Neural progenitor cell (in vitro differentiated cells): ENCODE measurements around the gene COASY. TPM values are rescaled to one million over a fixed set of nuclear protein-coding genes. Genes with fewer than 3 reads are reported as not detected.

Source experiments
- DNase-seq: peaks from one replicate; pipeline ENCODE4 v3.0.0-alpha.2; 2016; ENCODE audit warnings: low spot score
- H2AFZ ChIP-seq: fragments of 200-600 bp; sonication (generic); replicated peaks from 2 replicates; pipeline ENCODE4 v1.6.1; 2016; ENCODE audit warnings: antibody characterized with exemption
- H3F3A ChIP-seq: fragments of 200-600 bp; sonication (generic); 2 replicates; pipeline ENCODE4 v1.6.1; 2016; ENCODE audit warnings: antibody characterized with exemption, low read depth
- H3K27ac ChIP-seq: fragments of 200-600 bp; sonication (generic); 2 replicates; pipeline ENCODE4 v1.5.1; 2016; ENCODE audit warnings: mild to moderate bottlenecking
- H3K27me3 ChIP-seq: fragments of 200-600 bp; sonication (generic); 2 replicates; pipeline ENCODE4 v1.6.1; 2016; ENCODE audit warnings: mild to moderate bottlenecking, moderate library complexity
- H3K36me3 ChIP-seq: fragments of 200-600 bp; sonication (generic); 2 replicates; pipeline ENCODE4 v1.5.1; 2016
- H3K4me1 ChIP-seq: fragments of 200-600 bp; sonication (generic); 2 replicates; pipeline ENCODE4 v1.6.1; 2016; ENCODE audit warnings: mixed run types
- H3K4me2 ChIP-seq: fragments of 200-600 bp; sonication (generic); 2 replicates; pipeline ENCODE4 v1.6.1; 2016
- H3K4me3 ChIP-seq: fragments of 200-600 bp; sonication (generic); 2 replicates; pipeline ENCODE4 v1.5.1; 2016
- H3K79me2 ChIP-seq: fragments of 200-600 bp; sonication (generic); 2 replicates; pipeline ENCODE4 v1.6.1; 2016; ENCODE audit warnings: low read depth
- H3K9ac ChIP-seq: fragments of 200-600 bp; sonication (generic); 2 replicates; pipeline ENCODE4 v1.6.1; 2016
- H3K9me3 ChIP-seq: fragments of 200-600 bp; sonication (generic); 2 replicates; pipeline ENCODE4 v1.5.1; 2016; ENCODE audit warnings: low read depth
- H4K20me1 ChIP-seq: fragments of 200-600 bp; sonication (generic); 2 replicates; pipeline ENCODE4 v1.6.1; 2016; ENCODE audit warnings: low read depth
- H3K27ac Mint-ChIP-seq: 3 replicates; pipeline ENCODE4 v1.8.0; 2021; ENCODE audit warnings: mixed read lengths
- H3K27me3 Mint-ChIP-seq: 2 replicates; pipeline ENCODE4 v1.8.0; 2022; ENCODE audit warnings: low read depth, mild to moderate bottlenecking, inconsistent platforms, moderate library complexity, mixed read lengths; ENCODE audit not compliant: insufficient read depth
- H3K36me3 Mint-ChIP-seq: 3 replicates; pipeline ENCODE4 v1.8.0; 2021; ENCODE audit warnings: mixed read lengths
- H3K4me1 Mint-ChIP-seq: 3 replicates; pipeline ENCODE4 v1.8.0; 2021; ENCODE audit warnings: mixed read lengths
- H3K4me3 Mint-ChIP-seq: 3 replicates; pipeline ENCODE4 v1.8.0; 2021; ENCODE audit warnings: mild to moderate bottlenecking, moderate library complexity, mixed read lengths
- H3K9me3 Mint-ChIP-seq: 3 replicates; pipeline ENCODE4 v1.8.0; 2020; ENCODE audit warnings: mixed read lengths
- CTCF ChIP-seq: fragments of 200-600 bp; sonication (generic); IDR thresholded peaks from 2 replicates; pipeline ENCODE4 v1.5.1; 2017; ENCODE audit warnings: antibody characterized with exemption, mild to moderate bottlenecking
- EZH2 ChIP-seq: fragments of 200-600 bp; sonication (generic); IDR thresholded peaks from 2 replicates; pipeline ENCODE4 v1.6.1; 2017; ENCODE audit warnings: antibody characterized with exemption, mild to moderate bottlenecking, moderate library complexity
- EZH2phosphoT487 ChIP-seq: fragments of 200-600 bp; sonication (generic); IDR thresholded peaks from 2 replicates; pipeline ENCODE4 v1.6.1; 2017; ENCODE audit warnings: antibody characterized with exemption
- total RNA-seq: library from RNA; depleted of rRNA; stranded (reverse); fragments of >200 nt; gene quantifications from 2 replicates; pipeline ENCODE4 v1.2.3, GENCODE V29; 2015; ENCODE audit warnings: low replicate concordance

Gene COASY
- total RNA-seq, 1 donor from 2014 or later, result 6.1 TPM

GRCh38 chr17:42525221-42525620 is 36.7 kb upstream of the COASY start:
- no peak for TF ChIP-seq EZH2phosphoT487
- no peak for TF ChIP-seq EZH2
- TF ChIP-seq CTCF, result no peak
- peaks cover 5% of the 10 kb centered on the region for H3K4me1 ChIP-seq
- DNase-seq, result no peak
- no peaks in the 10 kb centered on the region for H3K36me3 ChIP-seq
- H3K27me3 Mint-ChIP-seq, result peaks cover 7% of the 10 kb centered on the region
- H3K9me3 ChIP-seq, result no peaks in the 10 kb centered on the region
- no peaks in the 10 kb centered on the region for H3K79me2 ChIP-seq
- H3F3A ChIP-seq, result peaks cover 5% of the 10 kb centered on the region
- no peaks in the 10 kb centered on the region for H3K9me3 Mint-ChIP-seq
- H2AFZ ChIP-seq, result no peak overlapping the region
- H3K4me2 ChIP-seq, result no peak overlapping the region
- H3K4me3 ChIP-seq, result no peak overlapping the region
- no peaks in the 10 kb centered on the region for H4K20me1 ChIP-seq
- no peak overlapping the region for H3K27ac Mint-ChIP-seq
- H3K9ac ChIP-seq, result no peak overlapping the region
- H3K27me3 ChIP-seq, result no peaks in the 10 kb centered on the region
- H3K36me3 Mint-ChIP-seq, result peaks cover 12% of the 10 kb centered on the region
- H3K4me1 Mint-ChIP-seq, result peaks cover 50% of the 10 kb centered on the region
- no peak overlapping the region for H3K4me3 Mint-ChIP-seq
- H3K27ac ChIP-seq, result no peak overlapping the region

GRCh38 chr17:42526031-42526444 is 35.9 kb upstream of the COASY start:
- Mint-ChIP-seq H3K9me3 (no peaks in the 10 kb centered on the region), H3K36me3 (peaks cover 12% of the 10 kb centered on the region), H3K27me3 (peaks cover 7% of the 10 kb centered on the region), H3K4me3 (no peak overlapping the region), H3K4me1 (peaks cover 48% of the 10 kb centered on the region), H3K27ac (peak overlapping the region; percentile 86)
- H3K4me1 ChIP-seq, result no peaks in the 10 kb centered on the region
- no peaks in the 10 kb centered on the region for H3F3A ChIP-seq
- TF ChIP-seq EZH2phosphoT487 (no peak), CTCF (no peak), EZH2 (no peak)
- no peaks in the 10 kb centered on the region for H3K36me3 ChIP-seq
- H3K27ac ChIP-seq, result no peak overlapping the region
- H3K9me3 ChIP-seq, result no peaks in the 10 kb centered on the region
- H3K79me2 ChIP-seq, result no peaks in the 10 kb centered on the region
- H3K4me2 ChIP-seq, result no peak overlapping the region
- no peak for DNase-seq
- H3K27me3 ChIP-seq, result peaks cover 3% of the 10 kb centered on the region
- H3K9ac ChIP-seq, result no peak overlapping the region
- no peak overlapping the region for H2AFZ ChIP-seq
- no peaks in the 10 kb centered on the region for H4K20me1 ChIP-seq
- no peak overlapping the region for H3K4me3 ChIP-seq

GRCh38 chr17:42527932-42528331 is 34.0 kb upstream of the COASY start:
- Histone ChIP-seq H2AFZ (no peak overlapping the region), H4K20me1 (no peaks in the 10 kb centered on the region), H3K79me2 (no peaks in the 10 kb centered on the region), H3K36me3 (no peaks in the 10 kb centered on the region), H3K9ac (no peak overlapping the region), H3K27ac (no peak overlapping the region), H3K27me3 (peaks cover 21% of the 10 kb centered on the region), H3K4me2 (no peak overlapping the region), H3F3A (peaks cover 6% of the 10 kb centered on the region), H3K4me3 (no peak overlapping the region), H3K4me1 (no peaks in the 10 kb centered on the region), H3K9me3 (no peaks in the 10 kb centered on the region)
- no peak for TF ChIP-seq EZH2phosphoT487
- TF ChIP-seq EZH2, result no peak
- TF ChIP-seq CTCF, result no peak
- Mint-ChIP-seq H3K27me3 (peaks cover 5% of the 10 kb centered on the region), H3K27ac (no peak overlapping the region), H3K36me3 (peaks cover 6% of the 10 kb centered on the region), H3K4me3 (no peak overlapping the region), H3K4me1 (peaks cover 39% of the 10 kb centered on the region), H3K9me3 (no peaks in the 10 kb centered on the region)
- DNase-seq, result no peak
